Stimulated activated CD4-positive, alpha-beta T cell treated with anti-CD3 and anti-CD28 coated beads, TNF-alpha, amount 100 ng/mL, for 4 hours (primary cell): ENCODE results near the gene TRIM41.
"Not testable (repeated sequence)": the region's sequence is repeated elsewhere in the genome, so short reads cannot be mapped to it uniquely, and the experiment has no call there.

ENCODE experiments used
- DNase-seq, 3 experiments: peaks; one replicate each; pipeline ENCODE4 v3.0.0-alpha.2; 2020; ENCODE audit warnings: low read depth in 3 of 3

Gene TRIM41

GRCh38 chr5:181255276-181255675, 32.2 kb downstream of the TRIM41 start:
- no peak for DNase-seq

GRCh38 chr5:181255836-181256578, 32.9 kb downstream of the TRIM41 start:
- DNase-seq: no peak

GRCh38 chr5:181258576-181258975, 35.5 kb downstream of the TRIM41 start:
- DNase-seq: no peak

GRCh38 chr5:181259283-181259682, 36.2 kb downstream of the TRIM41 start:
- no peak for DNase-seq

- no peak for DNase-seq
Measured at GRCh38 chr5:181259974-181260719, 37.1 kb downstream of the TRIM41 start.

GRCh38 chr5:181260720-181261319, 37.7 kb downstream of the TRIM41 start, which contains the start of gene TRIM52:
TSS of gene TRIM52 (minus strand) at chr5:181261143. CDS start at chr5:181260813, 330 bp downstream.
- peak; percentile 80 to 84 (median 82) for DNase-seq

GRCh38 chr5:181261320-181262049, 38.4 kb downstream of the TRIM41 start:
- peak; percentile 46 to 65 (median 62) for DNase-seq

GRCh38 chr5:181263633-181264032, 40.6 kb downstream of the TRIM41 start:
- no peak for DNase-seq

GRCh38 chr5:181265092-181265671, 42.1 kb downstream of the TRIM41 start:
- no peak for DNase-seq

GRCh38 chr5:181267291-181267904, 44.3 kb downstream of the TRIM41 start:
- not testable (repeated sequence) for DNase-seq

- DNase-seq: not testable (repeated sequence)
Measured at GRCh38 chr5:181267907-181268306, 44.8 kb downstream of the TRIM41 start.

- DNase-seq: no peak
Measured at GRCh38 chr5:181271081-181271480, 48.0 kb downstream of the TRIM41 start.

GRCh38 chr5:181273433-181273744, 50.3 kb downstream of the TRIM41 start:
- not testable (repeated sequence) for DNase-seq

GRCh38 chr5:181280251-181280762, 57.2 kb downstream of the TRIM41 start:
- DNase-seq: no peak

GRCh38 chr5:181281077-181281983, 58.2 kb downstream of the TRIM41 start:
- DNase-seq: no peak

- no peak for DNase-seq
Measured at GRCh38 chr5:181281984-181282316, 58.9 kb downstream of the TRIM41 start.

GRCh38 chr5:181282415-181282814, 59.3 kb downstream of the TRIM41 start:
- not testable (repeated sequence) for DNase-seq

- DNase-seq: no peak
Measured at GRCh38 chr5:181282874-181283273, 59.8 kb downstream of the TRIM41 start.

- DNase-seq: no peak
Measured at GRCh38 chr5:181283347-181283746, 60.3 kb downstream of the TRIM41 start.
